Measurements from ENCODE around the gene TRIM56.
A peak's percentile ranks its signal among the peaks of the same experiment; 100 is the strongest.
"Not testable (repeated sequence)": the region's sequence is repeated elsewhere in the genome, so short reads cannot be mapped to it uniquely, and the experiment has no call there.

TRIM56 gene

GRCh38 chr7:101085162-101085964 lies at the start of gene TRIM56:
Gene TRIM56 (plus strand): TSS chr7:101085481. CDS start chr7:101087313, 1,832 bp downstream.
- peak; percentile 68 to 71 for DNase-seq

- no peak for DNase-seq
Measured at GRCh38 chr7:101035941-101036340, 49.3 kb upstream of the TRIM56 start.

GRCh38 chr7:101041283-101041682 lies 44.0 kb upstream of the TRIM56 start:
- DNase-seq = not testable (repeated sequence)

GRCh38 chr7:101058355-101058754 lies 26.9 kb upstream of the TRIM56 start:
- DNase-seq = peak; percentile 7 to 47

- no peak for DNase-seq
Measured at GRCh38 chr7:101059620-101059942, 25.7 kb upstream of the TRIM56 start.

- DNase-seq = no peak
Measured at GRCh38 chr7:101060992-101061391, 24.3 kb upstream of the TRIM56 start.

GRCh38 chr7:101064176-101064550 lies 21.1 kb upstream of the TRIM56 start:
- not testable (repeated sequence) for DNase-seq

- DNase-seq = not testable (repeated sequence)
Measured at GRCh38 chr7:101065162-101065561, 20.1 kb upstream of the TRIM56 start.

GRCh38 chr7:101066141-101066832 lies 19.0 kb upstream of the TRIM56 start:
- DNase-seq = no peak

- no peak for DNase-seq
Measured at GRCh38 chr7:101066833-101067177, 18.5 kb upstream of the TRIM56 start.

- DNase-seq = no peak
Measured at GRCh38 chr7:101068401-101068800, 16.9 kb upstream of the TRIM56 start.

- not testable (repeated sequence) for DNase-seq
Measured at GRCh38 chr7:101071362-101072104, 13.7 kb upstream of the TRIM56 start.

- no peak for DNase-seq
Measured at GRCh38 chr7:101075646-101076045, 9.6 kb upstream of the TRIM56 start.

- DNase-seq = not testable (repeated sequence)
Measured at GRCh38 chr7:101076183-101076582, 9.1 kb upstream of the TRIM56 start.

GRCh38 chr7:101077303-101078086 lies 7.8 kb upstream of the TRIM56 start:
- peak; percentile 80 to 85 for DNase-seq

GRCh38 chr7:101081432-101081831 lies 3.8 kb upstream of the TRIM56 start:
- DNase-seq = no peak

- DNase-seq = no peak
Measured at GRCh38 chr7:101084865-101085161, 468 bp upstream of the TRIM56 start.

GRCh38 chr7:101087334-101088068 lies 2.2 kb downstream of the TRIM56 start:
- no peak for DNase-seq

- no peak for DNase-seq
Measured at GRCh38 chr7:101088069-101088425, 2.8 kb downstream of the TRIM56 start.

GRCh38 chr7:101088858-101089529 lies 3.7 kb downstream of the TRIM56 start:
- DNase-seq = no peak

- DNase-seq = no peak
Measured at GRCh38 chr7:101089876-101090275, 4.6 kb downstream of the TRIM56 start.

All from stimulated activated CD4-positive, alpha-beta T cell treated with anti-CD3 and anti-CD28 coated beads, Interleukin-4, amount 100 ng/mL, for 4 hours (primary cell).